WTC11 (cell line): ENCODE data around the gene TIE1. TPM values are rescaled to one million over a fixed set of nuclear protein-coding genes. Genes with fewer than 3 reads are reported as not detected.

ENCODE experiments used
- ATAC-seq: fragments of 200-7000 bp; cut with Tn5 transposase; 2 replicates; pipeline ENCODE4 v1.10.0; 2021; ENCODE audit warnings: mild to moderate bottlenecking, moderate library complexity
- CTCF ChIA-PET: fragments of 300-600 bp; sonication (Branson Sonifier 250); formaldehyde crosslinking; loops from one replicate; lab custom pipeline; 2021; ENCODE audit warnings: antibody characterized with exemption; lab: Charles Lee
- POLR2A ChIA-PET: fragments of 350-600 bp; sonication (Branson Sonifier 250); formaldehyde crosslinking; loops from one replicate; lab custom pipeline; 2021; ENCODE audit warnings: antibody characterized with exemption; lab: Charles Lee
- DNase-seq: peaks from one replicate; pipeline ENCODE4 v3.0.0; 2021; ENCODE audit warnings: low spot score
- H3K27ac Mint-ChIP-seq: 2 replicates; pipeline ENCODE4 v1.8.0; 2021; ENCODE audit warnings: mixed read lengths
- H3K27me3 Mint-ChIP-seq: 2 replicates; pipeline ENCODE4 v1.8.0; 2021; ENCODE audit warnings: low read depth, mild to moderate bottlenecking, moderate library complexity, mixed read lengths
- H3K36me3 Mint-ChIP-seq: 2 replicates; pipeline ENCODE4 v1.8.0; 2021; ENCODE audit warnings: mixed read lengths
- H3K4me1 Mint-ChIP-seq: 2 replicates; pipeline ENCODE4 v1.8.0; 2022; ENCODE audit warnings: mixed read lengths
- H3K4me3 Mint-ChIP-seq: 2 replicates; pipeline ENCODE4 v1.8.0; 2021; ENCODE audit warnings: mild to moderate bottlenecking, moderate library complexity, mixed read lengths
- H3K9me3 Mint-ChIP-seq: 2 replicates; pipeline ENCODE4 v1.8.0; 2021; ENCODE audit warnings: mixed read lengths
- ARID4B ChIP-seq: sonication (generic); formaldehyde crosslinking; IDR thresholded peaks from 2 replicates; pipeline ENCODE4 v1.8.0; 2023; ENCODE audit warnings: missing genetic modification reagents, mild to moderate bottlenecking, borderline replicate concordance
- ATF1 ChIP-seq: sonication (generic); formaldehyde crosslinking; IDR thresholded peaks from 2 replicates; pipeline ENCODE4 v1.8.1; 2023; ENCODE audit warnings: mild to moderate bottlenecking, moderate library complexity, missing genetic modification reagents
- GTF2I ChIP-seq: fragments of 250-450 bp; sonication (Bioruptor Pico); conservative IDR thresholded peaks from 2 replicates; pipeline ENCODE4 v1.4.0; 2021; ENCODE audit warnings: mild to moderate bottlenecking
- HMGXB4 ChIP-seq: sonication (generic); formaldehyde crosslinking; IDR thresholded peaks from 2 replicates; pipeline ENCODE4 v1.8.1; 2023; ENCODE audit warnings: mild to moderate bottlenecking, moderate library complexity, missing genetic modification reagents
- KAT7 ChIP-seq: sonication (generic); formaldehyde crosslinking; IDR thresholded peaks from 2 replicates; pipeline ENCODE4 v1.8.1; 2023; ENCODE audit warnings: missing genetic modification reagents, mild to moderate bottlenecking, borderline replicate concordance
- MXD4 ChIP-seq: fragments of 250-450 bp; sonication (Bioruptor Pico); IDR thresholded peaks from 2 replicates; pipeline ENCODE4 v1.8.0; 2021; ENCODE audit warnings: mild to moderate bottlenecking, moderate library complexity, borderline replicate concordance
- OVOL2 ChIP-seq: fragments of 250-450 bp; sonication (Bioruptor Pico); IDR thresholded peaks from 2 replicates; pipeline ENCODE4 v1.9.0; 2021; ENCODE audit warnings: mild to moderate bottlenecking, borderline replicate concordance
- RELA ChIP-seq: sonication (generic); formaldehyde crosslinking; IDR thresholded peaks from 2 replicates; pipeline ENCODE4 v1.8.1; 2022; ENCODE audit warnings: missing genetic modification reagents, mild to moderate bottlenecking, borderline replicate concordance
- USF2 ChIP-seq: sonication (generic); formaldehyde crosslinking; IDR thresholded peaks from 2 replicates; pipeline ENCODE4 v1.8.1; 2023; ENCODE audit warnings: mild to moderate bottlenecking, missing genetic modification reagents, moderate library complexity
- ZNF263 ChIP-seq: sonication (generic); formaldehyde crosslinking; IDR thresholded peaks from 2 replicates; pipeline ENCODE4 v1.8.1; 2022; ENCODE audit warnings: low read depth, mild to moderate bottlenecking, moderate library complexity, missing genetic modification reagents
- ZNF532 ChIP-seq: fragments of 250-450 bp; sonication (Bioruptor Pico); IDR thresholded peaks from 2 replicates; pipeline ENCODE4 v1.9.0; 2021; ENCODE audit warnings: mild to moderate bottlenecking, borderline replicate concordance
- ZNF671 ChIP-seq: fragments of 250-450 bp; sonication (Bioruptor Pico); IDR thresholded peaks from 2 replicates; pipeline ENCODE4 v1.8.0; 2021; ENCODE audit warnings: mild to moderate bottlenecking
- total RNA-seq: library from RNA; stranded (reverse); gene quantifications from 3 replicates; pipeline ENCODE4 v1.2.3, GENCODE V29; 2021

The TIE1 gene
- total RNA-seq, 1 experiment from 2014 or later: 2.5 TPM

GRCh38 chr1:43344267-43344850, 43.6 kb downstream of the TIE1 start (continued):
- TF ChIP-seq MXD4 (CRISPR knock-in tag): no peak
- no peak for TF ChIP-seq KAT7 (CRISPR knock-in tag)
- no peak for TF ChIP-seq ZNF532 (CRISPR knock-in tag)
- no peak for TF ChIP-seq OVOL2 (CRISPR knock-in tag)
- TF ChIP-seq ATF1 (CRISPR knock-in tag): no peak
- TF ChIP-seq RELA (CRISPR knock-in tag): no peak
- no peak for TF ChIP-seq USF2 (CRISPR knock-in tag)
- TF ChIP-seq ARID4B (CRISPR knock-in tag): no peak
- TF ChIP-seq HMGXB4 (CRISPR knock-in tag): no peak
- no peak for TF ChIP-seq ZNF671 (CRISPR knock-in tag)

- peaks cover 16% of the 10 kb centered on the region for H3K4me1 Mint-ChIP-seq
- ATAC-seq (no peak), DNase-seq (no peak)
- POLR2A ChIA-PET: no interaction called here
- no peaks in the 10 kb centered on the region for H3K36me3 Mint-ChIP-seq
- CTCF ChIA-PET: no interaction called here
- H3K27ac Mint-ChIP-seq: no peak overlapping the region
- TF ChIP-seq ZNF263 (CRISPR knock-in tag) (no peak), GTF2I (no peak), MXD4 (CRISPR knock-in tag) (no peak)
- H3K27me3 Mint-ChIP-seq: peaks cover 24% of the 10 kb centered on the region
- H3K4me3 Mint-ChIP-seq: no peak overlapping the region
- no peaks in the 10 kb centered on the region for H3K9me3 Mint-ChIP-seq
Measured at GRCh38 chr1:43345120-43345519, 44.3 kb downstream of the TIE1 start.
